Measurements from ENCODE around the gene BAHCC1. TPM values are rescaled to one million over a fixed set of nuclear protein-coding genes. Genes with fewer than 3 reads are reported as not detected.

Gene BAHCC1
- total and polyA plus RNA-seq, 2 donors (not counting 3 experiments of a cell fraction or from before 2014, with no cell fraction given), result 4.7 to 11.6 TPM

DNA sequence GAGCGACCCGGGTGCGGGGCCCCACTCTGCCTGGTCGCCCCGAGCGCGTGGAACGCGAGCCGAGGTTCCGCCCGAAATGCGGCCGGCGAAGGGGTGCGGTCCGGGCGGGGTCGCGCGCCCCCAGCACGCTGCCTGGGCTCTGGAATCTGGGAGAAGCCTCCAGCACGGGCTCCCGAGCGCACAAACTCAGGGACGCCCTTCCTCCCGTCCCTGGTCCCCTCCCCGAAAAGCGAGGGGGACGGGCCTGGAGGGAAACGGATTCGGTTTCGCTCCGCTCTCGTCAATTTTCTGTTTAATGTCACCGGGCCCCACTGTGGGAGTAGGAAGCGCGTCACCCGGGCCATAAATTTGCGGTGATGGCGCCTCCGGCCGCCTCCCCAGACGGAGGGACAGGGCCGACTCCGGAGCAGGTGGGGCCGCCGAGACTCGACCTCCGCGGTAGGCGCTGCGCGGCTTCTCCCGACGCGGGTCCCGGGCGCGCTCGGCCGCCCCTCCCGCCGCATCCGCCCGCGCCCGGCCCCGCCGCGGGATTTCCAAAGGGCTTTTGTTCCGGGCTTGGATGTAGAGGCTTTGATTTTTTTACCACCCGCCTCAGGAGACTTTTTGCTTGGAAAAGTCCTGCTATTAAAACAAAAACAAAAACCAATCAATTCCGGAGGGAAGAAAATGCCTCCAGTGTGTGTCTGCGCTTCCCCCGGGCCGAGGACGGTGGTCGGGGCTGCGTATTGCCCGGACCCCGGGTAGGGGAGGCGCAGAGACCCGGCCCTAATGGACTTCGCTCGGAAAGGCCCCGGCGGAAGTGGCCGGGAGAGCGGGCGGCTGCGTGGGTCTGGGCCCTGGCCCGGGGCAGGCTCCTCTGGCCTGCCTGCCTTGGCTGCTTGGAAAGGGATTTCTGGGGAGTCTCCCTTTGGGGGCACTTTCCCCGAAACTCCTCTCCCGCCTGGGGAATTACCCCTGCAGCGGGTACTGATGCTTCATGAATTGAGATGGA is 7.9 kb upstream of the BAHCC1 start:
- Histone ChIP-seq H3K36me3 (ENCODE audit: control insufficient read depth in 2 of 2, extremely low read depth in 1 of 2, insufficient read depth in 2 of 2, low read length in 2 of 2) (peaks cover 0 to 4% of the 10 kb centered on the region in 2 experiments), H3K9me3 (replicated peaks; ENCODE audit: control insufficient read depth, insufficient read depth, low read length) (no peaks in the 10 kb centered on the region), H3K27me3 (ENCODE audit: control insufficient read depth in 2 of 2, insufficient read depth in 2 of 2, low read length in 2 of 2) (no peaks in the 10 kb centered on the region), H3K4me1 (ENCODE audit: control insufficient read depth, extremely low read depth, insufficient read depth, low read length) (peaks cover 23% of the 10 kb centered on the region), H3K9ac (replicated peaks; ENCODE audit: extremely low read depth, insufficient read depth, low read length) (peak overlapping the region; percentile 92), H3K27ac (ENCODE audit: insufficient read depth, low read depth, low read length) (peak overlapping the region; percentile 64), H3K4me3 (replicated peaks in 1 of 3; ENCODE audit: insufficient read depth in 1 of 3, low read depth in 1 of 3, low read length in 3 of 3) (peak overlapping the region; percentile 71 to 86 (median 85)), H3K4me2 (ENCODE audit: insufficient read depth, low read length) (peak overlapping the region; percentile 82), H3K79me2 (ENCODE audit: control insufficient read depth, insufficient read depth, low read length) (peaks cover 6% of the 10 kb centered on the region), H2AFZ (ENCODE audit: low read depth, low read length) (peak overlapping the region; percentile 76), H4K20me1 (replicated peaks; ENCODE audit: control insufficient read depth, extremely low read depth, insufficient read depth, low read length) (no peaks in the 10 kb centered on the region), H3K9me1 (replicated peaks; ENCODE audit: control insufficient read depth, extremely low read depth, insufficient read depth, low read length) (no peaks in the 10 kb centered on the region)
- FAIRE-seq, result peak; percentile 38
- dilution Hi-C loops (cut with MboI; ENCODE audit: extremely low pct_ligation_motif_present, low sequenced_read_pairs) (no loop called here), intact Hi-C loops (cut with micrococcal nuclease) (no loop called here)
- ChIA-PET POLR2A (no interaction called here), CTCF (no interaction called here)
- TSS peak; percentile 60 for BruUV-seq (replicated peaks)
- DNase-seq (ENCODE audit: low read depth, low spot score), result peak; percentile 44
- TF ChIP-seq POLR2A (IDR thresholded peaks at IDR 0.05; ENCODE audit: low read depth, low read length), result no peak
- no peak for TF ChIP-seq MYC (IDR thresholded peaks at IDR 0.05; ENCODE audit: low read depth, low read length)
- no peak for TF ChIP-seq JUN (IDR thresholded peaks at IDR 0.05; ENCODE audit: borderline replicate concordance, insufficient read depth, insufficient read length, low read depth)
- TF ChIP-seq, protein P1, sequence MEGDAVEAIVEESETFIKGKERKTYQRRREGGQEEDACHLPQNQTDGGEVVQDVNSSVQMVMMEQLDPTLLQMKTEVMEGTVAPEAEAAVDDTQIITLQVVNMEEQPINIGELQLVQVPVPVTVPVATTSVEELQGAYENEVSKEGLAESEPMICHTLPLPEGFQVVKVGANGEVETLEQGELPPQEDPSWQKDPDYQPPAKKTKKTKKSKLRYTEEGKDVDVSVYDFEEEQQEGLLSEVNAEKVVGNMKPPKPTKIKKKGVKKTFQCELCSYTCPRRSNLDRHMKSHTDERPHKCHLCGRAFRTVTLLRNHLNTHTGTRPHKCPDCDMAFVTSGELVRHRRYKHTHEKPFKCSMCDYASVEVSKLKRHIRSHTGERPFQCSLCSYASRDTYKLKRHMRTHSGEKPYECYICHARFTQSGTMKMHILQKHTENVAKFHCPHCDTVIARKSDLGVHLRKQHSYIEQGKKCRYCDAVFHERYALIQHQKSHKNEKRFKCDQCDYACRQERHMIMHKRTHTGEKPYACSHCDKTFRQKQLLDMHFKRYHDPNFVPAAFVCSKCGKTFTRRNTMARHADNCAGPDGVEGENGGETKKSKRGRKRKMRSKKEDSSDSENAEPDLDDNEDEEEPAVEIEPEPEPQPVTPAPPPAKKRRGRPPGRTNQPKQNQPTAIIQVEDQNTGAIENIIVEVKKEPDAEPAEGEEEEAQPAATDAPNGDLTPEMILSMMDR (IDR thresholded peaks at IDR 0.05; ENCODE audit: extremely low read depth in 1 of 2, insufficient read depth in 1 of 2, low read depth in 1 of 2, low read length in 2 of 2), result no peak
- TF ChIP-seq FOS (IDR thresholded peaks at IDR 0.05; ENCODE audit: borderline replicate concordance, insufficient read depth, low read length), result no peak
- TF ChIP-seq EZH2 (IDR thresholded peaks at IDR 0.05; ENCODE audit: borderline replicate concordance, low read depth, low read length, severe bottlenecking), result no peak
- TF ChIP-seq, protein P2, sequence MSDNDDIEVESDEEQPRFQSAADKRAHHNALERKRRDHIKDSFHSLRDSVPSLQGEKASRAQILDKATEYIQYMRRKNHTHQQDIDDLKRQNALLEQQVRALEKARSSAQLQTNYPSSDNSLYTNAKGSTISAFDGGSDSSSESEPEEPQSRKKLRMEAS (IDR thresholded peaks at IDR 0.05; ENCODE audit: insufficient read depth, insufficient read length), result no peak
- no peak for TF ChIP-seq POLR2AphosphoS5 (IDR thresholded peaks at IDR 0.05; ENCODE audit: insufficient read depth, low read depth, low read length)
- TF ChIP-seq GATA2 (IDR thresholded peaks at IDR 0.05; ENCODE audit: insufficient read depth, insufficient read length, low read depth, low read length), result no peak

All from endothelial cell of umbilical vein (primary cell).